CD4-positive, alpha-beta T cell treated with Interleukin-21 for 1 hour (primary cell): ENCODE results near the gene RNF8.
A peak's percentile ranks its signal among the peaks of the same experiment; 100 is the strongest.

ENCODE experiments used
- DNase-seq: peaks from one replicate; pipeline ENCODE4 v3.0.0-alpha.2; 2020

Gene RNF8

DNA sequence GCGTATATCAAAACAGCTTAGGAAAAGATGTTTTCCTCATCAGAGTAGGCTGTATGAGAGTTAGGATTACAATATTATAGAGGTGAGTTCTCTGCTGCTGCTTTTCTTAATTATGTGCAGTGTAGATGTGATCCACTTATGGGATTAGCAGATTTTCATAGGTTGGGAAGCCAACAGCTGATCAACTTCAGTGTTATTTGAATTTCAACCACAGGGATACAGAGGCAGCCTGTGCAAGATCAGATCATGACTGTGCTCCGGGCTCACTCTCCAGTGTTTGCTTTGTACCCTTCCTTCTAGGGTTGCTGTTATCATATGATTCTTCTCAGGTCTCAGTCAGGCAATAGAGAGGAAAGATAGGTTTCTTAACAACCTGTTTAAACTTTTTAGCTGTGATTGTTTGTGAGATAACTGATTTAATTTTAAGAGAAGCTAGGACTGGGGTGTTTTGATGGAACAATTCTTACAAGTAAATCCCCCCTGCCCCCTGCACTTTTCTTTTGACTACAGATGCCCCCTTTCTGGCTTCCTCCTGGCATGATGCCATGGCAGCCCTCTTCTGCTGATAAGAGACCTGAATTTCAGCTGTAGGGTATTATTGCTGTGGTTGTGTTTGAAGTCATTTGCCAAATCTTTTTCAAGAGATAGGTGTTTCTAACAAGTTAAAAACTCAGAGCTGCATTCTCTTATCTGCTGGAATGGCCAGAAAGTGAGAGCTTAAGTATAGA, 8.5 kb downstream of the RNF8 start:
- no peak for DNase-seq

DNA sequence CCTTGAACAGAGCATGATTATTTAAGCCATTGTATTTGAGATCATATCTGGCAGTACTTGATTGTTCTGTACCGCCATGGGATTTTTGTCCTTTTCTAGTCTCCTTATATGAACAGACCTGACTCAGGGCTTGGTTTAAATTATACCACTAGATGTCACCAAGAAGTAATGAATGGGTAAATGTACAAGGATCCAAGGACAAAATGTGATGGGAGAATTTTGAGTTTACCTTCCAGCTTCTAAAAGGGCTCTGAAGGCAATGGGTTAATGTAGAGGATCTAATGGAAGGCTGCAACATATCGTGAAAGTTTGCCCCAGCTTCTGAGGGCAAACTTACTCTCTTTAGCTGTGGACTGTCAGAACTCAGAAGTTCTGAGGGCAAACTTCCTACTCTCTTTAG, 12.0 kb downstream of the RNF8 start:
- no peak for DNase-seq

DNA sequence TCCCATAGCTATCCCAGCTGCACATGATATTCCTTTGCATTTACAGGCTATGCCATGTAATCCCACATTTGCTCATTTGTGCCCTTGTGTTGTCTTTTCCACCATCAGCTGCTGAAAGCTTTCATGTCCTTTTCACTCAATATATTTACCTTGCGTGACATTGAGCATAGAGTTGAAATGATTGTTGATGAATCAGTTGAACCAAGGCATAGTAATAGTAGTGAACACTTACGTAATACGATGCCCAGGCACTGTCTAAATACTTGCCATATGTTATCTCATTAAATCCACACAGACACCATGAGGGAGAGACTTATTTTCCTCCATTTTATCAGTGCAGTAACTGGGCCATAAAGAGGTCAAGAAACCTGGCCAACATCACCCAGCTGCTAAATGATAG, 13.1 kb downstream of the RNF8 start:
- no peak for DNase-seq

DNA sequence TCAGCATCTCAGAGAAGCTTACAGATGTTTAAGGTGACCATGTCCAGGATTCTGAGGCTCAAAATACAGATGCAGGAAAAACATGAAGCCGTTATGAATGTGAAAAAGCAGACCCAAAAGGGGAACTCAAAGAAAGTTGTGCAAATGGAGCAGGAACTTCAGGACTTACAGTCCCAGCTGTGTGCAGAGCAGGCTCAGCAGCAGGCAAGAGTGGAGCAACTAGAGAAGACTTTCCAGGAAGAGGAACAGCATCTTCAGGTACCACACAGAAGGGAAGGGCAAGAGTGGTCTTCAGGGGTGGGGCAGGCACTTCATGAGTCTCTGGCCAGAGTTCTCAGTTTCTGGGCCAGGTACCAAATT, 15.2 kb downstream of the RNF8 start:
- DNase-seq: no peak

DNA sequence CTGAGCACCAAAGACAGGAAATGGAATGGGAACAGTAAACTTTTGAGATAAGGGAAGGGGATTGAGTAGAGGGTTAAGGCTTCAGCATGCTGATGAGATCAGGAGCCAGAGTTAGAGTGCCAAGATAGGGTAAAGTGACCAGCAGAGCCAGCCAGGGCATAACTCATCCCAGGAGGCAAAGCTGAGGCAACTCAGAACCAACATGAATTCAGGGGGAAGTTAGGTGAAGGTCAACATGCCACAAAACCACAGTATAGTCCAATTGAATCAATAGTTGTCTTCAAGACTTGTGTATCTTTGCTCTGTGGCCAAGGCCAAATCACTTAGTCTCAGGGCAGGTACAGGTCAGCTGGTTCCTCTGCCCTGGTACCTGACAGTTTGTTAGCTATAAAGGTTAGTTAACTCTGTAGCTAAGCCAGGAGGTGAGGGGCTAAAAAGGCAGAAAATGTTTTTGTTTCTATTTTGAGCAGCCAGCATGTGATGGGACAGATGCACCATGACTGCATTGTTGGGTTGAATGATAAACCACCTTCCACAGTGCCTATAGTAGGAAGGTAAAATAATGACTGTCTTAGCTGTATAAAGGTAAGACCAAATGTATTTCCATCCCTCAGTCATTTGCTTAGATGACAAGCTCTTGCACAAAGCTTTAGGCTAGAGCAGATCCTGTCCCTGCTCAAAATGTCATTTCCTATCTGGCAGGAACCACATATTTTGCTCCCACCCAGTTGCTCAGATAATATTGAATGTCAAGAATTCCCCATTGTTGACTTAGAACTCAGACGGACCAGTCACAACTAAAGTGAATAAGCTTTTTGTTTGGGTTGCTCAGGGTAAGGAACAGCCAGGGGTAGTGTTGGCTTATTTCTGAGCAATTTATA, 15.8 kb downstream of the RNF8 start:
- no peak for DNase-seq

DNA sequence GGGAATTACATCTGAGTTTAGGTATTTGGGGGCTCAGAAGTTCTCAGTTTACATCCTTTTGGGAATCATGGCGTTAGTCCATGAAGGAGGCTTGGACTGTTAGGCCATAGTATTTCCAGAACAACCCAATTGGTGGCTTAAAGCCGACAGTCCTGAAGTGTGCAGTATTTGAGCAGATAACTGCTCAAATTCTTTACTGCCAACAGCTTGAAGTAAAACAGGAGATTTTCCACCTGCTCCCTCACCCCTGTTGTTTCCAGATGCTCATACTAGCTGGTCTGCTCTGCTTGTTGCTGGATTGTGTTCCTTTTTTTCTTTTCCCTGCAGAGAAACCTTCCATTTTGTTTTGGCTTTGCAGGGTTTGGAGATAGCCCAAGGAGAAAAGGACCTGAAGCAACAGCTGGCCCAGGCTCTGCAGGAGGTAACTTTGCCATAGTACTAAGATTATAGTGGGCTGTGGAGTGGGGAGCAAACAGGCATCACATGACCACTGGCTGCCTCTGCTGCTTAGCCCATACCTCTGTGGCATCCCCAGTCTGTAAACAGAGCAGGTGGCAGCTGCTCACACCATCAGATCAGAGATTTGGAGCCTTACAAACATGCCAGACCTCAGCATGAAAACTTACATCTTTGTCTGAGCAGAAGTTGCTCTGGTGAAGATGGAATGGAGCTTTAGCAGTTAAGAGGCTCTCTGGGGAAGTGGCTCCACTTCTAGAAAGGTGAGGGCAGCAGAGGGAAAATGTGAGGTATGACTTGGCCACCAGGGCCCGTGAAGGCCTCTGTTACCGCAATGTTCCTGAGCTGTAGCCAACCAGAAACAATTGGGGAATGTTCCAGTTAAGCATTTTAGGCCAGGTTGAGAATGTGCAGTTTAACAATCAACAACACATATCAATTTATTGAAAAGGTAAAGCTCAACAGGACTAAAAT, 17.6 kb downstream of the RNF8 start:
- no peak for DNase-seq

DNA sequence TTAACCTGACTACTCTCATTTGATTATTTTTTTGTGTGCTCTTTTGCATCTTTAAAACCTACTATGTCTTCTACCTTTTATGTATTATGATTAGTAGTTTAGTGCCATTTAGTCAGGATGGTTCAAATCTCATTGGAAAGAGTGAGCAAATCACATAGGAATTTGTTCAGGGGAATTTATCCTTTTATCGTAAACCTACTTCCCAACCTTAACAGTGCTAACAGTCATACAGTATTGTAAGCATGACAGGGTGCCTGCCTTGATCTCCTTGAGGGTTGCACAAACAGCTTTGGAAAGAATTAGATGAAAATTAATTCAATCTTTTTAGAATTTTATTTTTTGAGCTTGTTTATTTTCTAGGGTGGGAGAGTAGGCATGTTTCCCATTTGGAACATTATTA, 18.3 kb downstream of the RNF8 start:
- no peak for DNase-seq

DNA sequence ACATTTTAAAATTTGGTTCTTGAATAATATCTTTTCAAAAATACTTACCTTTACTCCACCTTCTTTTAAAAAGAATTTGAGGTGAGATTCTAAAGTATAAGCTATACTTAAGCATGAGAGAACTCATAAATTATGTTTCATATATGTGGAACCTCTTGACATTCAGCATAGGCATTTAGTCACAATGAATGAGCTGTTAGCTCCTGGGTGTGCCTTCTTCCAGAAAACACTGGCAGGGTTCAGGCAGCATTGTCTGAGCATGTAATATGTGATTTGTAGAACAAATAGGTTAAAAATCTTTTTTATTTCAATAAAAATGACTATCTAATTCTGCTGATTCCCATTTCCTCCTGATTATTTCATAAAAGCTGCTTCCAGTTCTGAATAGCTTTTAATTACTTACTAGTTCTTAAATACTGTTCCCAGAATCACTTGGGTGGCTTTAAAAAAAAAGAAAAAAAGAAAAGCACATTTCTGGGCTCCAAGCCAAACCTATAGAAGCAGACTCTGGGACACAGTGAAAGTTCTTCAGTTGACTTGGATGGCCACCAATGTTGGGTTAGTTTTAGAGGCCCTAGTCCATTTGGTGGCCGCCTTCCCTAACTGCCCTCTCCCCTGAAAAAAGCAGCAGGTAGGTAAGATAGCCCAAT, 20.2 kb downstream of the RNF8 start:
- no peak for DNase-seq

DNA sequence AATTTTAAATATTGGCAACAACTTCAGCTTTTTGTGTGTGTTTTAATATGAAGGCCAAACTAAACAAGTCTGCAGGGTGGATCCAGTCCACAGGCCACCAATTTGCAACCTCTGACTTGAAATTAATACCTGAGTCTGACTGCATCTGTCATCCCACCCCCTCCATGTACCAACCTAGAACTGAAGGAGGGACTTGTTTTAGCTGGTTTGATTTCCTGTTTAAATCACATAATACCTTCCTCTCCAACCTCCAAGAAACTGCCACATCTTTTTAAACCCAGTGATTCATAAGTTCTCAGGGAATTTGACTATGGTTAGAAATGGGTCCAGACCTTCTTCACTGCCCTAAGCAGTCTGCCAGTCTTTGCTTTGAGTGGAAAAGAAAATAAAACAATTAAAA, 21.6 kb downstream of the RNF8 start:
- DNase-seq: no peak

DNA sequence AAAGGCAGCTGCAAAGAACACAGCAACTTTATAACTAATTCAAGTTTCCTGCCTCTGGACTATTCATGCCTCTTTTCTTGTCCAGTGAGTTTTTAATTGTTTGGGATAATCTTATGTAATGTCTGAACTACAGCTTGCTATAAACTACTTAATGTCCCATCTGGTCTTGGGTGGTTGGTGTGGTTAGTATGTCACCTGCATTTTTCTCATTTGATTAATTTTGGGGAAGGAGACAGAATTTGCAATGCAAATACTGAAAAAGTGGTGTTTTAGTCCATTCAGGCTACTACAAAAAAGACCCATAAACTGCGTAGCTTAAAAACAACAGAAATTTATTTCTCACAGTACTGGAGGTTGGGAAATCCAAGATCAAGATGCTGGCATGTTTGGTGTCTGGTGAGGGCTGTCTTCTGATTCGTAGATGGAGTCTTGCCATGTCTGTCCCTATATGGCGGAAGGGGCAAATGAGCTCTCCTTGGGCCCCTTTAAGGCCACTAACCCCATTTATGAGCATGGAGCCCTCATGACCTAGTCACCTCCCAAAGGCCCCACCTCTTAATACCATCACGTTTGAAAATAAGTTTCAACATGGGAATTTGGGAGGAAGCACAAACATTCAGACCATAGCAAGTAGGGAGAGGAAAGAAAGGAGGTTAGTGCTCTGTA, 22.4 kb downstream of the RNF8 start:
- no peak for DNase-seq

DNA sequence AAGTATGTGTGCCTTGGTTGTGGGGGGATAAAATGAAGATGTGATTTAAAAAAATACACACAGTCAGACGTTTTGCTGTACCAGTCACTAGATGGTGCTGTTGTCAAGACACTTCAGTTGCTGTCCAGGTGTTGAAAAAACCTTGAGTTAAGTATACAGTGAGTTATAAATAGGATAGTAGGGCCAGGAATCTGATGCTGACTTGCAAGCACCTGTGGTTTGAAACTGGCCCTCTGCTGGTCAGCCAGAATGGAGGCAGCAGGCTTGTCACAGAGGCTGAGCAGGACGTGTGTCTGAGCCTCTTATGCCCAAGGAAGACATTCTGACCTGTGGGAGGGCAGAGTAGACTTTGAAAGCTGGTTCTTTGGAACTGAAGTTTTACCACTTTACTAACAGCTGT, 27.8 kb downstream of the RNF8 start:
- DNase-seq: peak; percentile 56

DNA sequence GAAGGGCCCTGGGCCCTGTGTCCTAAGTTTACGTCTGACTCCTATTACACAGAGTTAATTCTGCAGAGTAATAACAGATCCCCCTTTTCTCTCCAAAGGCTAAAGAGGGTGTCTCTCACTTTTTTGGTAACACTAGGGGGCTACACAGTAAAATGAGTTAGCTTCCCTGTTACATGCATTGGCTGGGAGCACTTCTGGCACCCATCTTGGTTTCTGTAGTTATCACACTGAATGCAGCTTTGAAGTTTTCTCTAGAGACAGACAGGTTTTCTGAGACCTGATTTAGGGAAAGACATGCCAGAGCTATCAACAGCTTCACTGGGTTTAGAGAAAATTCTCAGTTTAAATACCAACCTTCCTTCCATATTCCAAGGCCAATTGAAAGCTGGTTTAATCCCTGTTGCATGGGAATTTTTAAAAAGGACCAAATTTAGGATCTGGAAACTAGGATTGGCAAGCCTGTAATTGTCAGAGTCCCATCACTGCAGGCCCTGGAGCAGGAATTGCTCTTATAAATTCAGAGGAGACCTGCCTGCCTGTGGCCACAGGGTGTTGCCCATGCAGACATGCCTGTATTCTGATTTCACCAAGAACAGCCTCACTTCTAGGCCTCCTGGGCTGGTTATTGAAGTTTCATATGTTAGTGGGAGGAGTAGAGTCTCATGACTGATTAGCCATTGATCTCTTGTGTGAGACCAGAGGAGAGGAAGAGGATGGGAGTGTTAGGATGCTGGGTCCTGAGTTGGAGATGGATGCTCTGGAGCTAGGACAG, 29.4 kb downstream of the RNF8 start:
- DNase-seq: no peak

DNA sequence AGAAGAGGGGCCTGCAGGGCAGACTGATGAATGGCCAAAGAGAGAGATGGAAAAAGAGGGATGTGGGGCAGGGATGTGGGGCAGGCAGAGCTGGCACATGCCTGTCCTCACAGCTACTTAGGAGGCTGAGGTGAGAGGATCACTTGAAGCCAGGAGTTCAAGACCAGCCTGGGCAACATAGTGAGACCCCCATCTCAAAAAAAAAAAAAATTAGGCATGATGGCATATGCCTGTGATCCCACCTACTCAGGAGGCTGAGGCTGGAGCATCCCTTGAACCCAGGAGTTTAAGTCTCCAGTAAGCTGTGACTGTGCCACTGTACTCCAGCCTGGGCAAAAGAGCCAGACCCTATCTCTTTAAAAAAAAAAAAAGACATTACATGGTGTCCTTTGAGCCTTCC, 34.8 kb downstream of the RNF8 start:
- no peak for DNase-seq

DNA sequence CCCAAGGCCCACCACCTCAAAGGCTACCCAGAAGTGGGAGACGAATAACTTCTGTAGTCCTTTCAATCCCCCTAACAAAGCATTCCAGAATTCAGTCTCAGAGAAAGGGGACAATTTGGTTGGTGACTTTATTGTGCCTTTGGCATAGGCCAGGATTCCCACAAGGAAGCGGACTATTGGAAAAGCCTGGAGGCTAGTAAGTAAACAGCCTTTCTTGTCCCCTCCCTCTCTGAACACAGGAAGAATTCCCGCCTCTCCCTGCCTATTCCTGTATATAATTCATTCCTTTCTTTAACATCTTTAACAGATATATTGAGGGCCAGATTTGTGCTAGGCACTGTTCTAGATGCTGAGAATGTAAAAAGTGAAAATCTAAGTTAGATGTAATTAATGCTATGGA, 36.1 kb downstream of the RNF8 start:
- no peak for DNase-seq

DNA sequence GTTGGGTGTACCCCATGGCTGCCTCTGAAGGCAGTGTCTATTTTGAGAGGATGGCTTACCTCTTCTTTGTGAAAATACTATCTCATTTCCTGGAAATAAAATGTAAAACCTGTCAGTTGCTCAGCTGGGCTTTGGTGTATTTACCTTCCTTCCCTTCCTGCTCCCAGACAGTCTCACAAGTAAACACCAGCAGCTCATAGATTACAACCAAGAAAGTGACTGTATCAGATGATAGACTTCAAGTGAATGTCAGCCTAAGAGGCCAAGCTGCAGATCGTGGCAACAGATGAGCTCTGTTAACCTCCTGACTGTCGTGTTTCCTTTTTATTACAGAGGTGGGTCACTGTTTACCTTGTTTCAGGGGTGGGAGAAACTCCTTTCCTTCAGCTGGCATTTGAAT, 37.3 kb downstream of the RNF8 start:
- DNase-seq: no peak

DNA sequence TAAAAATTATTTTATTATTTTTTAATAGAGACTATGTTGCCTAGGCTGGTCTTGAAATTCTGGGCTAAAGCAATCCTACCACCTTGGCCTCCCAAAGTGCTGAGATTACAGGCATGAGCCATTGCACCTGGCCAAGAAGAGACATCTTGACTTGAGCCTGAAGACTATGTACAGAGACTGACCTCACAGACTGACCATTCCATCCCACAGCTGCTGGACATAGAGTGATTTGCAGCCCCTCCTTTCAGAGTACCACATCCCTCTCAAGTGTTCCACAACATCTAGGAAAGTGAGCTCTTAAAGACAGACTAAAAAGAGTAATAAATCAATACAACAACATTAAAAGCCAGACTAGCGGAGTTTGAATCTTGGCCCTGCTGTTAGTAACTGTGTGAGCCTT, 39.0 kb downstream of the RNF8 start:
- no peak for DNase-seq

DNA sequence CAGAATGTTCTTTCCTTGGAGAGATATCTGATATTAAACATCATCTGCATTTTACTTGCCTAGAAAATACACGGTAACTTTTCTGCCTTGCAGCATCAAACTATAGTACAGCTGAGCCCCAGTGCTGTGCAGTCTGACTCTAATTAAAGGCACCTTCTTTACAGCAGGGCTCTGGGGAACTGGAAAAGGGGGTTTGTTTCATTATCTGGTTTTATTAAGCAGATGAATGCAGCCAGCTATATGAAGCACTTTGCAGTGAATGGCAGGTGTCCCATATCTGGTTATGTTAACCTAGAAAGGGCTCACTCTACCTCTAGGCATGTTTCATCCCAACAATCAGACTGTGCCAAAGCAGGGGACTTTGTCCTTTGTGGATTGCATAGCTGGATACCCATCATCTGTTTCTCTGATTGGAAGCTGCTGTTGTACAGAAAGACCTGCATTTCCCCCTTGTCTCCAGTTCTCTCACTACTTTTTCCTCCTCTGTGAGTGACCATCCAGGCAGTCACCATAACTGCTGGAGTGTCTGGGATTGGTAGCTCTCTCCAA, 39.7 kb downstream of the RNF8 start:
- DNase-seq: no peak

DNA sequence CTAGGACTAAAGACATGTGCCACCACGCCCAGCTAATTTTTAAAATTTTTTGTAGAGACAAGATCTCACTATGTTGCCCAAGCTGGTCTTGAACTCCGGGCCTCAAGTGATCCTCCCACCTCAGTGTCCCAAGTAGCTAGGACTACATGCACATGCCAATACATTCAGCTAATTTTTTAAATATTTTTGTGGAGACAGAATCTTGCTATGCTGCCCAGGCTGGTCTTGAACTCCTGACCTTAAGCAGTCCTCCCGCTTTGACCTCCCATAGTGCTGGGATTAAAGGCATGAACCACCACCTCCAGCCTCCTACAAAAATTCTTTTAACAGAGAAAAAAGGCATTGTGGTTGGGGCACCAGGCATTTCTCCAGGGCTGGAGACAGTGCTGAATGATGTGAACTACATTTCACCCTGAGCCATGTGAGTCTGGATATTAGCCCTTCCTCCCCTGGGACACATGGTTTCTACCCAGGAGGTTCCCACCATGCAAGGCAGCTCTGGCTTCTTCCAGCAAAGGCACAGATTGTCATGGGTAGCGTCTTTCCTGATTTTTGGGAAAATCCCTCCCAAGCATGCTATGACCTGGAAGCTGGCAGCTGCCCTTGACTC, 42.9 kb downstream of the RNF8 start:
- no peak for DNase-seq

DNA sequence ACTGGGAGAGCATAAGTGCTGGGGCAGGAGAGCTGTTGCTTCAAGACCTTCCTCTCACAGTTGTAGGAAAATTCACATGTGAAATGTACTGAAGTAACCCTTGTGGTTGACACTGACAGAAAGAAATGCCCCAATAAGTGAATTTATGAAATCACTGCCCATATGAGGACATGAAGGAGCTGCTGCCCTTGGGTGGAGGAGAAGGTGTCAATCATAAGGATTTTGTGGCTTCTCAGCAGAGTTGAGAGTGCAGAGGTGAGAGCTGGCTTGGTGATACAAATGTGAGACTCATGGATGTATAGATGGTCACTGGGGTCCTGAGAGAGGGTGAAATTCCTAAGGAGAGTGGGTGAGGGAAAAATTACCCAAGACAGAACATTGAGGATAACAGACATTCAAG, 45.3 kb downstream of the RNF8 start:
- no peak for DNase-seq

DNA sequence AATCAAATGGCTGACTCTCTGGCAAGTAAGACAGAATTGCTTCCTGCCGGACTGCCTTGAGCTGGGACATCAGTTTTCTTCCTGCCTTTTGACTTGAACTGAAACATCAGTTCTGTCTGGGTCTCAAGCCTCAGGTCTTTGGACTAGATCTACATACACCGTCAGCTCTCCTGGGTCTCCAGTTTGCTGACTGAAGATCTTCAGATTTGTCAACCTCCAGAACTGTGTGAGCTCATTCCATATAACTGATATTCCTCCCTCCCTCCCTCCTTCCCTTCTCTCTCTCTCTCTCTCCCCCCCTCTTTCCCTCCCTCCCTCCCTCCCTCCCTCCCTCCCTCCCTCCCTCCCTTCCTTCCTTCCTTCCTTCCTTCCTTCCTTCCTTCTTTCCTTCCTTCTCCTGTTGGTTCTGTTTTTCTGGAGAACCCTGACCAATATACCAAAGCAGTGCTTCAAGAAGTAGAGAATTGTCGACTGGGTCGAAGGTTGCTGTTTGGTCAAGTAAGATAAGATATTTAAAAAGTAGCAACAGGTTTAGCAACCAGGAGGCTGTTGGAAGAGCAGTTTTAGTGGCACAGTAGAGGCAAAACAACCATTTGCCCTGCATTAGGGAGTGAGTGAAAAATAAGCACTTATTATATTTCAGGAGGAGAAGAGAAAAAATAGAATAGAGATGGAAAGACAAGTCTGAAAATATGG, 46.2 kb downstream of the RNF8 start:
- no peak for DNase-seq
